ENCODE data around the gene KDELR1.
A peak's percentile ranks its signal among the peaks of the same experiment; 100 is the strongest.

KDELR1 gene

GRCh38 chr19:48338802-48339503 is 52.4 kb downstream of the KDELR1 start:
- DNase-seq (ENCODE audit: low read depth): no peak
- TF ChIP-seq, protein P1, sequence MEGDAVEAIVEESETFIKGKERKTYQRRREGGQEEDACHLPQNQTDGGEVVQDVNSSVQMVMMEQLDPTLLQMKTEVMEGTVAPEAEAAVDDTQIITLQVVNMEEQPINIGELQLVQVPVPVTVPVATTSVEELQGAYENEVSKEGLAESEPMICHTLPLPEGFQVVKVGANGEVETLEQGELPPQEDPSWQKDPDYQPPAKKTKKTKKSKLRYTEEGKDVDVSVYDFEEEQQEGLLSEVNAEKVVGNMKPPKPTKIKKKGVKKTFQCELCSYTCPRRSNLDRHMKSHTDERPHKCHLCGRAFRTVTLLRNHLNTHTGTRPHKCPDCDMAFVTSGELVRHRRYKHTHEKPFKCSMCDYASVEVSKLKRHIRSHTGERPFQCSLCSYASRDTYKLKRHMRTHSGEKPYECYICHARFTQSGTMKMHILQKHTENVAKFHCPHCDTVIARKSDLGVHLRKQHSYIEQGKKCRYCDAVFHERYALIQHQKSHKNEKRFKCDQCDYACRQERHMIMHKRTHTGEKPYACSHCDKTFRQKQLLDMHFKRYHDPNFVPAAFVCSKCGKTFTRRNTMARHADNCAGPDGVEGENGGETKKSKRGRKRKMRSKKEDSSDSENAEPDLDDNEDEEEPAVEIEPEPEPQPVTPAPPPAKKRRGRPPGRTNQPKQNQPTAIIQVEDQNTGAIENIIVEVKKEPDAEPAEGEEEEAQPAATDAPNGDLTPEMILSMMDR (IDR thresholded peaks at IDR 0.05; ENCODE audit: low read length, missing control alignments): no peak
- no peak overlapping the region for H3K4me3 ChIP-seq (replicated peaks; ENCODE audit: low read depth, low read length)

DNA sequence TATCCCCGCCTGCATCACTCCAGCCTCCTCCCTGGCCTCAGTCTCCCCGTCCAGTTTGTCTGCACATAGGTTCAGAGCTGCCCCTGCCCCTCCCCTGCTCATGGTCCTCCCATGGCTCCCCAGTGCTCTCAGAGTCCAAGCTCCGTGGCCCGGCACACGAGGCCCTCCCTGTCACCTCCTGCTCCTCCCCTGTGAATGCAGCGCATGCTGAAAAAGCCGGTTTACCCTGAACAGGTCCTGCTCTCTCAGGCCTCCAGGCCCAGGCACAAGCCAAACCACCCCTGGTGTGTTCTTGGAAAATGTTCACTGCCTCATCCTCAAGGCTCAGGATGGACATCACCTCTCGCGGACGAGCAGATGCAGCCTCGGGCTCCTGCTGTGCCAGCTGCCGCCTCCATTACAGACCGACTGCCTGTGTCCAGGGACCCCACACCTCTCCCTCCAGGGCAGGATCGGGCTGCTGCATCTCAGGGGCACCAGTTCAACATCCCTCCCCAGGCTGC is 53.0 kb downstream of the KDELR1 start:
- DNase-seq (ENCODE audit: low read depth): no peak
- TF ChIP-seq, protein P1 (IDR thresholded peaks at IDR 0.05; ENCODE audit: low read length, missing control alignments): no peak
- no peak overlapping the region for H3K4me3 ChIP-seq (replicated peaks; ENCODE audit: low read depth, low read length)

DNA sequence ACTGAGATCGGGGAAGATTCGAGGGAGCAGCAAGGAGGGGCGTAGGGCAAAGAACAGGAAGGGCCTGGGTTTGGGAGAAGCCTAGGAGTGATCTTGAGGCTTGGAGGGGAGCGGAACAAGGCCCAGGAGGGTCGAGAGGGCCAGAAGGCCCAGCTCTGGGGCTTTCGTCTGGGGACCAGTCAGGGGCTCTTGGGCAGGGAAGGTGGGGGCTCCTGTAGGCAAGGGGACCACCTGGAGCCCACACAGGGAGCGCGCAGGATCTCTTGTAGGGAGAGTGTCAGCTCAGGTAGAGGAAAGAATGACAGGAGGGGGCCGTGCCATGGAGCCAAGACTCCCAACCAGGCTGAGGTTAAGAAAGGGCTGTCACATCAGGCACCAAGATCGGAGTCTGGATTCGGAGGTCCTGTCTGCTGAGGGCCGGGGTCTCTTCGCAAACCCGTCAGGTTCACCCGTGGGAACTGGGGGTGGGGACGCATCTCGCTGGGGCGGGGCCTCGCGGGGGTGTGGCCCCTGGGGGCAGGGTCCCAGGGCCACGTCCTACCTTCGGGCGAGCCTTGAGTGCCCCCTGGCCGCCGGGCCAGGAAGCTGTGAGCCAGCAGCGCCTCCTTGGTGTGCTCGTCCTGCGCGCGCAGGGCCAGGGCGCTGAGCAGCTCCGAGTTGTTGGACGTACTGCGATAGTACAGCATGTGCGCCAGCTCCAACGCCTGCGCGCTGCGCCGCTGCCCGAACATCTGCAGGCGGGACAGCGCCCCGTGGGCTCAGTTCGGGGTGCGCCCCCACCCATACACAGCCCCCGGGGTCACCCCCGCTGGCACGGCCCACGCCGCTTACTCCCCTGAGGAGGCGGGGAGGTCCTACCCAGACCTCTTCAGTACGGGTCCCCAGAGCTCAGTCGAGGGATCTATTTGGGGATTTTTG is 57.6 kb downstream of the KDELR1 start:
- DNase-seq (ENCODE audit: low read depth): peak; percentile 95
- TF ChIP-seq, protein P1 (IDR thresholded peaks at IDR 0.05; ENCODE audit: low read length, missing control alignments): peak; percentile 68
- H3K4me3 ChIP-seq (replicated peaks; ENCODE audit: low read depth, low read length): peak overlapping the region; percentile 56

DNA sequence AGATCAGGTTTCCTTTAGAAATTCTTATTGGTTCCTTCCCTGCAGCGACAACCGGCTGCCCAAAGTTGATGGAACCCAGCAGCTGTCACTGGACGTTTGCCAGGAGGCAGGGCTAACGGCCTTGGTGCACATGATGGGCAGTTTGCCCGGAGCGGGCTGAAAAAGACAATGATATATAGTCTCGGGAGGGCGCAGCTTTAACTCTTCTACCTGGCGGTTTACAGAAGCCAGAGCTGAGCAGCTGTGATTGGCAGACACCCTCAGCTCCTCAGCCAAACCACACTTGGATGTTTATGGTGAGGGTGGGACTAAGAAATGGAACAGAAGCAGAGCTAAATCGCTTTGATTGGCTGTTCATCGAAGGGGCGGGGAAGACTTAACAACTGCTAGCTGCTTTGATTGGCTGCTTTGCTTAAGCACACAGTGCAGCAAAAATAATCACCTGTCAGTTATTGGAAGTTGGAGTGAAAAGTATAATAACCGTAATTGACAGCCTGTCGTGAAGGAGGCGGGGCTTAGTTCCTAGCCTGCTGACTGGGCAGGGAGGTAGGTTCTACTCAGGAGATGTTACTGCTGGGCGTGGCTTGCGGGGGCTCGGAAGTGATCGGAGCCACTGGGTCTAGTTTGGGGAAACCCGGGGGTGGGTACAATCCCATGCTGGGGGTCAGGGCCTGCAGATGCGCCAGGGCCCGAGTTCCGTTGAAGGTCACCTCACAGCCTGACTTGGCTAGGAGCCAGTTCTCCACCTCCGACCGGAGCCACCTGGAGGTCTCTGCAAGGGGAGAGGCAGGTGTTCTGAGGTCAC is 58.5 kb downstream of the KDELR1 start:
- TF ChIP-seq, protein P1 (IDR thresholded peaks at IDR 0.05; ENCODE audit: low read length, missing control alignments): no peak
- DNase-seq (ENCODE audit: low read depth): peak; percentile 99
- peak overlapping the region; percentile 40 for H3K4me3 ChIP-seq (replicated peaks; ENCODE audit: low read depth, low read length)

All from fibroblast of pulmonary artery (primary cell).